ENCODE results near the gene RSPH9.

- no peak for TF ChIP-seq RXRA (IDR thresholded peaks at IDR 0.05; ENCODE audit: borderline replicate concordance, low read depth)
- TF ChIP-seq CTCF (IDR thresholded peaks at IDR 0.05), result no peak
- TF ChIP-seq POLR2AphosphoS5 (IDR thresholded peaks at IDR 0.05; ENCODE audit: low read depth, low read length), result no peak
- TF ChIP-seq NFIC (IDR thresholded peaks at IDR 0.05; ENCODE audit: borderline replicate concordance), result no peak
- TF ChIP-seq JUND (IDR thresholded peaks at IDR 0.05), result no peak
- no peak for TF ChIP-seq RAD21 (IDR thresholded peaks at IDR 0.05; ENCODE audit: low read length)
- no peak for TF ChIP-seq EZH2phosphoT487 (IDR thresholded peaks at IDR 0.05; ENCODE audit: borderline replicate concordance, low read depth)
- TF ChIP-seq USF2 (IDR thresholded peaks at IDR 0.05; ENCODE audit: borderline replicate concordance, low read depth, low read length), result no peak
- TF ChIP-seq MAX (IDR thresholded peaks at IDR 0.05; ENCODE audit: low read depth), result no peak
- no peak for TF ChIP-seq RCOR1 (IDR thresholded peaks at IDR 0.05; ENCODE audit: low read length)
- no peak for TF ChIP-seq MEF2A (IDR thresholded peaks at IDR 0.05; ENCODE audit: borderline replicate concordance, low read depth)
- no peak for TF ChIP-seq GABPA (IDR thresholded peaks at IDR 0.05; ENCODE audit: low read depth)
- TF ChIP-seq EP300 (IDR thresholded peaks at IDR 0.05; ENCODE audit: borderline replicate concordance in 1 of 2, low read depth in 1 of 2, low read length in 1 of 2), result no peak
These were observed 70.4 kb downstream of the RSPH9 start for GRCh38 chr6:43715056-43715788.
